Measurements from ENCODE around the gene CASR.

CASR gene

GRCh38 chr3:122208579-122208978 is 25.1 kb downstream of the CASR start:
- Histone ChIP-seq H3K27ac (no peak overlapping the region), H3K4me3 (IDR thresholded peaks at IDR 0.05; ENCODE audit: insufficient read depth, low read depth, low read length) (no peak overlapping the region), H3K4me2 (no peak overlapping the region), H3K4me1 (ENCODE audit: low read depth, poor library complexity, severe bottlenecking) (no peaks in the 10 kb centered on the region), H3K9ac (no peak overlapping the region), H3K27me3 (ENCODE audit: insufficient read depth, low read depth) (no peaks in the 10 kb centered on the region), H2AFZ (ENCODE audit: low read depth) (no peak overlapping the region), H3K36me3 (ENCODE audit: insufficient read depth) (no peaks in the 10 kb centered on the region), H4K20me1 (ENCODE audit: insufficient read depth) (no peaks in the 10 kb centered on the region), H3K79me2 (ENCODE audit: insufficient read depth, low read depth) (no peaks in the 10 kb centered on the region)
- TF ChIP-seq, protein P1, sequence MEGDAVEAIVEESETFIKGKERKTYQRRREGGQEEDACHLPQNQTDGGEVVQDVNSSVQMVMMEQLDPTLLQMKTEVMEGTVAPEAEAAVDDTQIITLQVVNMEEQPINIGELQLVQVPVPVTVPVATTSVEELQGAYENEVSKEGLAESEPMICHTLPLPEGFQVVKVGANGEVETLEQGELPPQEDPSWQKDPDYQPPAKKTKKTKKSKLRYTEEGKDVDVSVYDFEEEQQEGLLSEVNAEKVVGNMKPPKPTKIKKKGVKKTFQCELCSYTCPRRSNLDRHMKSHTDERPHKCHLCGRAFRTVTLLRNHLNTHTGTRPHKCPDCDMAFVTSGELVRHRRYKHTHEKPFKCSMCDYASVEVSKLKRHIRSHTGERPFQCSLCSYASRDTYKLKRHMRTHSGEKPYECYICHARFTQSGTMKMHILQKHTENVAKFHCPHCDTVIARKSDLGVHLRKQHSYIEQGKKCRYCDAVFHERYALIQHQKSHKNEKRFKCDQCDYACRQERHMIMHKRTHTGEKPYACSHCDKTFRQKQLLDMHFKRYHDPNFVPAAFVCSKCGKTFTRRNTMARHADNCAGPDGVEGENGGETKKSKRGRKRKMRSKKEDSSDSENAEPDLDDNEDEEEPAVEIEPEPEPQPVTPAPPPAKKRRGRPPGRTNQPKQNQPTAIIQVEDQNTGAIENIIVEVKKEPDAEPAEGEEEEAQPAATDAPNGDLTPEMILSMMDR (conservative IDR thresholded peaks at IDR 0.05; ENCODE audit: low read depth, low read length): no peak

DNA sequence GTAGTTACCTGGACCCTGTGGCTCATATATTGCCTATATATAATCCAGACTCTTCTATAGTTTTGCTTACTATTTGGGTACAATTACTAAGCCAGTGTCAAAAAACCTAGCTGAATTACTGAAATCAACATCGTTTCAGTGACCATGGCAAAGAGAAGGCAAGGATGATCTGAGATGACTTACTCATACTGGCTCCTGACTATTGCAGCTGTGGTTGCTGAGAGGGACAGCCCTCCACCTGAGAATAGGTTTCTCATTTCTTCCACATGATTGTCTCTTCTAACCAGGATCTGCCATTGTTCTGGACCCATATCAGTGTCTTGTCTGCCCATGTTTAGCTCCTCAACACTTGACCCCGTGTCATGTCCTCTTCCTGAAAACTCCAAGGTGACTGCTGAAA is 30.2 kb downstream of the CASR start:
- Histone ChIP-seq H3K4me3 (IDR thresholded peaks at IDR 0.05; ENCODE audit: insufficient read depth, low read depth, low read length) (no peak overlapping the region), H3K79me2 (ENCODE audit: insufficient read depth, low read depth) (no peaks in the 10 kb centered on the region), H2AFZ (ENCODE audit: low read depth) (no peak overlapping the region), H3K27me3 (ENCODE audit: insufficient read depth, low read depth) (no peaks in the 10 kb centered on the region), H3K4me1 (ENCODE audit: low read depth, poor library complexity, severe bottlenecking) (no peaks in the 10 kb centered on the region), H3K27ac (no peak overlapping the region), H4K20me1 (ENCODE audit: insufficient read depth) (no peaks in the 10 kb centered on the region), H3K36me3 (ENCODE audit: insufficient read depth) (no peaks in the 10 kb centered on the region), H3K4me2 (no peak overlapping the region), H3K9ac (no peak overlapping the region)
- TF ChIP-seq, protein P1 (conservative IDR thresholded peaks at IDR 0.05; ENCODE audit: low read depth, low read length): no peak

DNA sequence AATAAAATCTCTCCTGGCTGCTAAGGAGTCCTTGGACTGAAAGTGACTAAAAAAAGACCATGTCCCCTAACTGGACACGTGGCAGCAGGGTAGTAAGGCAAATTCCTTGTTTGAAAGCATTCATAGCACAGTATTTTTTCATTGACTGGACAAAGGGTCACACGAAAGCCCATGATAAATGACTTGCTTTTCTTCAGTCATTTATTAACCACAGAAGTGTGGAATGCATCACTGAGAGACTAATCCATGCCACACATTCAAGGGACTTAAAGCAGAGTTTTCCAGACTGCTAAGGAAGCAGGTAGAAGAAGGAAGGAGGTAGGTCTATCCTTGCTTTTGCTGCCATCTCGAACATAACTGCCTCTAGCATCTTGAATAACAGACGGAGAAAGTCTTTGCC is 31.2 kb downstream of the CASR start:
- no peak overlapping the region for H3K4me3 ChIP-seq (IDR thresholded peaks at IDR 0.05; ENCODE audit: insufficient read depth, low read depth, low read length)
- no peak overlapping the region for H3K4me2 ChIP-seq
- TF ChIP-seq, protein P1 (conservative IDR thresholded peaks at IDR 0.05; ENCODE audit: low read depth, low read length): no peak
- no peaks in the 10 kb centered on the region for H4K20me1 ChIP-seq (ENCODE audit: insufficient read depth)
- no peak overlapping the region for H3K9ac ChIP-seq
- no peaks in the 10 kb centered on the region for H3K27me3 ChIP-seq (ENCODE audit: insufficient read depth, low read depth)
- no peaks in the 10 kb centered on the region for H3K36me3 ChIP-seq (ENCODE audit: insufficient read depth)
- H3K79me2 ChIP-seq (ENCODE audit: insufficient read depth, low read depth): no peaks in the 10 kb centered on the region
- H2AFZ ChIP-seq (ENCODE audit: low read depth): no peak overlapping the region
- H3K27ac ChIP-seq: no peak overlapping the region
- H3K4me1 ChIP-seq (ENCODE audit: low read depth, poor library complexity, severe bottlenecking): no peaks in the 10 kb centered on the region

GRCh38 chr3:122215592-122216298 is 32.3 kb downstream of the CASR start:
- H3K4me1 ChIP-seq (ENCODE audit: low read depth, poor library complexity, severe bottlenecking): no peaks in the 10 kb centered on the region
- no peak overlapping the region for H2AFZ ChIP-seq (ENCODE audit: low read depth)
- H3K4me2 ChIP-seq: no peak overlapping the region
- no peaks in the 10 kb centered on the region for H3K36me3 ChIP-seq (ENCODE audit: insufficient read depth)
- H3K4me3 ChIP-seq (IDR thresholded peaks at IDR 0.05; ENCODE audit: insufficient read depth, low read depth, low read length): no peak overlapping the region
- H3K9ac ChIP-seq: no peak overlapping the region
- TF ChIP-seq, protein P1 (conservative IDR thresholded peaks at IDR 0.05; ENCODE audit: low read depth, low read length): no peak
- H3K79me2 ChIP-seq (ENCODE audit: insufficient read depth, low read depth): no peaks in the 10 kb centered on the region
- no peaks in the 10 kb centered on the region for H4K20me1 ChIP-seq (ENCODE audit: insufficient read depth)
- H3K27ac ChIP-seq: no peak overlapping the region
- no peaks in the 10 kb centered on the region for H3K27me3 ChIP-seq (ENCODE audit: insufficient read depth, low read depth)

Data from KMS-11 (cell line).